EL (cell line): ENCODE results near the gene DENND4A.
"Not testable (repeated sequence)": the region's sequence is repeated elsewhere in the genome, so short reads cannot be mapped to it uniquely, and the experiment has no call there.

Experiments
- DNase-seq: peaks from one replicate; pipeline ENCODE4 v3.0.0-alpha.2; 2016

The DENND4A gene

GRCh38 chr15:65629548-65629947 lies 162.5 kb downstream of the DENND4A start:
- DNase-seq: no peak

- no peak for DNase-seq
Observed at GRCh38 chr15:65626856-65627255, 165.2 kb downstream of the DENND4A start.

GRCh38 chr15:65623103-65623502 lies 169.0 kb downstream of the DENND4A start:
- DNase-seq: no peak

GRCh38 chr15:65621638-65622037 lies 170.5 kb downstream of the DENND4A start, which contains the start of gene SLC24A1:
Gene SLC24A1 (plus strand): TSS chr15:65621938. CDS start chr15:65624081, 2,143 bp downstream.
- no peak for DNase-seq

- DNase-seq: no peak
Observed at GRCh38 chr15:65620833-65621232, 171.3 kb downstream of the DENND4A start.

GRCh38 chr15:65619626-65620290 lies 172.3 kb downstream of the DENND4A start:
- no peak for DNase-seq

- no peak for DNase-seq
Observed at GRCh38 chr15:65618560-65619109, 173.5 kb downstream of the DENND4A start.

- not testable (repeated sequence) for DNase-seq
Observed at GRCh38 chr15:65615887-65616286, 176.2 kb downstream of the DENND4A start.

GRCh38 chr15:65612949-65613744 lies 178.9 kb downstream of the DENND4A start:
- no peak for DNase-seq

GRCh38 chr15:65612616-65612946 lies 179.5 kb downstream of the DENND4A start:
- no peak for DNase-seq

GRCh38 chr15:65611888-65612615 lies 180.0 kb downstream of the DENND4A start:
- no peak for DNase-seq

- DNase-seq: peak; percentile 96
Observed at GRCh38 chr15:65610871-65611718, 181.0 kb downstream of the DENND4A start, which contains the start of gene INTS14. Gene INTS14 (minus strand): TSS chr15:65611131. CDS start chr15:65607380, 3,751 bp downstream.
